NCI-H446 treated with DMSO at 0.1 percent for 48 hours (cell line): ENCODE data around the gene CFAP210.
"Not testable (repeated sequence)": the region's sequence is repeated elsewhere in the genome, so short reads cannot be mapped to it uniquely, and the experiment has no call there.

Experiments
- DNase-seq: peaks from one replicate; lab custom pipeline; 2025; lab: John Stamatoyannopoulos, UW

The CFAP210 gene

GRCh38 chr2:169620509-169620908 lies 73.7 kb downstream of the CFAP210 start:
- DNase-seq = no peak

DNA sequence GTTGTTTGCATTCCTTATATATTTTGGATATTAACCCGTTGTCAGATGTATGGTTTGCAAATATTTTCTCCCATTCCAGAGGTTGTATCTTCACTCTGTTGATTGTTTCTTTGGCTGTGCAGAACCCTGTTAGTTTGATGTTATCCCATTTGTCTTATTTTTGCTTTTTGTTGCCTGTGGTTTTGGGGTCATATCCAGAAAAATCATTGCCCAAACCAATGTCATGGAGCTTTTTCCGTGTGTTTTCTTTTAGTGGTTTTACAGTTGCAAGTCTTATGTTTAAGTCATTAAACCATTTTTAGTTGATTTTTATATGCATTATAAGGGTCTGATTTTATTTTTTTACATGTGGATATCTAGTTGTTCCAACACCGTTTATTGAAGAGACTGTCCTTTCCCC lies 74.3 kb downstream of the CFAP210 start:
- no peak for DNase-seq

- DNase-seq = not testable (repeated sequence)
Observed at GRCh38 chr2:169615982-169616381, 78.2 kb downstream of the CFAP210 start.

DNA sequence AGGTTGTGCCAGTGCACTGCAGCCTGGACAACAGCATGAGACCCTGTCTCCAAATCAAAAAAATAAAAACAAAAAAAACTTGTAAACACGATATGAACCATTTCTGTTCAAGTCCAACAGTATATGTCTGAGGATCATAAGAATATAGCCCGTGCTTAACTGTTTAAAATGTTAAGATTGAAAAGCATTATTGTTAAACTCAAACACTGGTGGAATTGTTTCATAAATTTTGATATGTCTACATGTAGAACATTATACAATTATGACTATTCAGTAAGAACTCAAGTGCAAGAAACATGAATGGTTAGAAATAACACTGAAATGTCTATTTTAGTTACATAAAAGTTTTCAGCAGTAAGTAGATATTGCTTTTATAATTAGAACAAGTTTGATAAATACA lies 80.3 kb downstream of the CFAP210 start:
- DNase-seq = no peak

GRCh38 chr2:169609264-169609663 lies 84.9 kb downstream of the CFAP210 start:
- DNase-seq = no peak

- no peak for DNase-seq
Observed at GRCh38 chr2:169599568-169599967, 94.6 kb downstream of the CFAP210 start.

GRCh38 chr2:169598982-169599381 lies 95.2 kb downstream of the CFAP210 start:
- no peak for DNase-seq

- not testable (repeated sequence) for DNase-seq
Observed at GRCh38 chr2:169596546-169596945, 97.7 kb downstream of the CFAP210 start.
